MM.1S (cell line): ENCODE measurements around the gene PCDHGA2.

Experiments used
- EZH2 ChIP-seq: fragments of 300-600 bp; sonication (generic); optimal IDR thresholded peaks from 2 replicates; pipeline ENCODE3; 2017; ENCODE audit warnings: low read depth, mild to moderate bottlenecking, antibody characterized with exemption, low read length, mixed read lengths
- TF ChIP-seq, protein P1 (sequence below): fragments of 300-600 bp; sonication (generic); IDR thresholded peaks from 2 replicates; pipeline ENCODE4 v1.5.1; 2016; ENCODE audit warnings: antibody characterized with exemption, low read length, mixed read lengths

DNA sequence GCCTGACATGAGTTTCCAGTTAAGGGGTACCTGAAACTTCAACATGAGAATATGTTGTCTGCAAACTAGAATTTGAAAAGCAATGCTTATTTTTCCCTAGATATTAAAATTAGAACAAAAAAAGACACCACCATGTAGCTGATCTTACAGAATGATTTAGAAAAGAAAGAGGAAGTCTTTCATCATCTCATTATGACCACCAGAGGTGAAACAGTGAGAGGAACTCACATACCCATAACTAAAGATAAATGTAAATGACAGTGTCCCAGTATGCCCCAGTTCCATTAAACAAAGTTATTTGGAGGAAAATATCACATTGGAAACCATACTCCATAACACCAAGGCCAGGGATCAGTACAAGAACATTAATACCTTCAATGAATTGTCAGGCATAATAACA lies 24.8 kb upstream of the PCDHGA2 start:
- TF ChIP-seq, protein P1, sequence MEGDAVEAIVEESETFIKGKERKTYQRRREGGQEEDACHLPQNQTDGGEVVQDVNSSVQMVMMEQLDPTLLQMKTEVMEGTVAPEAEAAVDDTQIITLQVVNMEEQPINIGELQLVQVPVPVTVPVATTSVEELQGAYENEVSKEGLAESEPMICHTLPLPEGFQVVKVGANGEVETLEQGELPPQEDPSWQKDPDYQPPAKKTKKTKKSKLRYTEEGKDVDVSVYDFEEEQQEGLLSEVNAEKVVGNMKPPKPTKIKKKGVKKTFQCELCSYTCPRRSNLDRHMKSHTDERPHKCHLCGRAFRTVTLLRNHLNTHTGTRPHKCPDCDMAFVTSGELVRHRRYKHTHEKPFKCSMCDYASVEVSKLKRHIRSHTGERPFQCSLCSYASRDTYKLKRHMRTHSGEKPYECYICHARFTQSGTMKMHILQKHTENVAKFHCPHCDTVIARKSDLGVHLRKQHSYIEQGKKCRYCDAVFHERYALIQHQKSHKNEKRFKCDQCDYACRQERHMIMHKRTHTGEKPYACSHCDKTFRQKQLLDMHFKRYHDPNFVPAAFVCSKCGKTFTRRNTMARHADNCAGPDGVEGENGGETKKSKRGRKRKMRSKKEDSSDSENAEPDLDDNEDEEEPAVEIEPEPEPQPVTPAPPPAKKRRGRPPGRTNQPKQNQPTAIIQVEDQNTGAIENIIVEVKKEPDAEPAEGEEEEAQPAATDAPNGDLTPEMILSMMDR: no peak
- TF ChIP-seq EZH2: no peak
